Peyer's patch (tissue), 4 donors: Measurements from ENCODE around the gene FAM200B. TPM values are rescaled to one million over a fixed set of nuclear protein-coding genes. Genes with fewer than 3 reads are reported as not detected.
A peak's percentile ranks its signal among the peaks of the same experiment; 100 is the strongest.

Experiments used
- DNase-seq, 3 donors: peaks; one replicate each; pipeline ENCODE4 v3.0.0-alpha.2; 2017 to 2019
- H3K27ac ChIP-seq, 4 donors: fragments of 200-600 bp; sonication (generic); one replicate each; pipeline ENCODE4 v1.5.1; 2016 to 2019
- H3K27me3 ChIP-seq, 2 donors: fragments of 200-600 bp; sonication (generic); one replicate each; pipeline ENCODE4 v1.5.1; 2019
- H3K36me3 ChIP-seq, 3 donors: fragments of 200-600 bp; sonication (generic); one replicate each; pipeline ENCODE4 v1.5.1; 2016 to 2019
- H3K4me1 ChIP-seq, 4 donors: fragments of 200-600 bp; sonication (generic); one replicate each; pipeline ENCODE4 v1.5.1; 2016 to 2019
- H3K4me3 ChIP-seq, 4 donors: fragments of 200-600 bp; sonication (generic); 1 replicate in 3 of 4; 2 replicates in 1 of 4; pipeline ENCODE4 v1.5.1; 2016 to 2019; ENCODE audit warnings: mild to moderate bottlenecking in 1 of 4
- H3K9me3 ChIP-seq, 4 donors: fragments of 200-600 bp; sonication (generic); one replicate each; pipeline ENCODE4 v1.5.1; 2016 to 2019; ENCODE audit warnings: mild to moderate bottlenecking in 1 of 4
- CTCF ChIP-seq, 6 experiments: fragments of 450-650 bp in 4 of 6; fragments of 200-600 bp in 2 of 6; sonication (generic) in 1 of 6; IDR thresholded peaks; one replicate each; pipeline ENCODE4 v1.5.1; 2017 to 2019; ENCODE audit warnings: antibody characterized with exemption in 6 of 6, mild to moderate bottlenecking in 3 of 6, moderate library complexity in 1 of 6
- POLR2A ChIP-seq, 2 donors: fragments of 450-650 bp; IDR thresholded peaks; one replicate each; pipeline ENCODE4 v1.5.1; 2017; ENCODE audit warnings: antibody characterized with exemption in 2 of 2, mild to moderate bottlenecking in 2 of 2, moderate library complexity in 2 of 2
- total RNA-seq, 4 donors: library from RNA; depleted of rRNA; stranded (reverse); fragments of >200 nt; gene quantifications; one replicate each; pipeline ENCODE4 v1.1.0, GENCODE V29; 2016

Gene FAM200B
- total RNA-seq, 4 donors from 2014 or later: 15.1 to 59.4 (median 33.9) TPM

DNA sequence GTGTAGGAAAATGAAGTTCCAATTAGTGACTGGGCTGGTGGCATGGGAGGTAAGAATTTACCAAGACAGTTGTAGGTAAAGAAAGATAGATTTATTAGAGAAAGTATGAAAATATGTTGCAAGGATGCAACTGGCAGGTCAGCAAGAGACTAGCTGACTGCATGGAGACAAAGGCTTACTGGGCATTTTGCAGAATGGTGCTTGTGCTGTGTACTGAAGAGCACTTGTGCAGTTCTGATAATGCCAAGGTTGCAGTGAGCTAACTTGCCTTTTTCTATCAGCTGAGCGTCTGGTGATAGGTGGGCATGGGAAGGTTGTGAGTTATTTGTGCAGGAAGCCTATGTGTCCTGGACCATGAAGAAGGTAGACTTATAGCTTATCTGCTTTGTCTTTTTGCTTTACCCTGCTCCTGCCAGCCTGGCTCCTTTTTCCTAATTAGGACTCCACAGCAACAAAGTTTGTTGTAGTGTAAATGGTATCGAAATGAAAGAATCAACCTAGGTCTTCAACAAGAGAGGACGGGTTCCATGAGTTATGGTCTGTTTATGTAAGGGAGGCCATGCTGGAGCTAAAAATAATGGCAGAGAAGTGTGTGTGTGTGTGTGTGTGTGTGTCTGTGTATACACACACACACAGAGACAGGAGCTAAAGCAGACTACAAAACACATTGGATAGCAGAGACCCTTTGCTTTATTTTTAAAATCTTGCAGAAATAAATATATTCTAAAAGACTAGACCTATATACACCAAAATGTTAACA, 36.2 kb downstream of the FAM200B start:
- Histone ChIP-seq H3K36me3 (no peaks in the 10 kb centered on the region), H3K9me3 (no peaks in the 10 kb centered on the region), H3K27me3 (no peaks in the 10 kb centered on the region), H3K4me3 (no peak overlapping the region), H3K4me1 (peaks cover 0 to 9% (median 0%) of the 10 kb centered on the region in 4 donors), H3K27ac (no peak overlapping the region)
- TF ChIP-seq POLR2A (IDR thresholded peaks at IDR 0.05): no peak
- no peak for TF ChIP-seq CTCF (IDR thresholded peaks at IDR 0.05)
- DNase-seq: no peak

- H3K4me1 ChIP-seq: peaks cover 0 to 9% (median 0%) of the 10 kb centered on the region in 4 donors
- no peaks in the 10 kb centered on the region for H3K9me3 ChIP-seq
- TF ChIP-seq POLR2A (IDR thresholded peaks at IDR 0.05) (no peak), CTCF (IDR thresholded peaks at IDR 0.05) (no peak)
- H3K27me3 ChIP-seq: no peaks in the 10 kb centered on the region
- no peaks in the 10 kb centered on the region for H3K36me3 ChIP-seq
- H3K27ac ChIP-seq: no peak overlapping the region
- DNase-seq: no peak
- H3K4me3 ChIP-seq: no peak overlapping the region
Measured at GRCh38 chr4:15718465-15718864, 36.8 kb downstream of the FAM200B start.

DNA sequence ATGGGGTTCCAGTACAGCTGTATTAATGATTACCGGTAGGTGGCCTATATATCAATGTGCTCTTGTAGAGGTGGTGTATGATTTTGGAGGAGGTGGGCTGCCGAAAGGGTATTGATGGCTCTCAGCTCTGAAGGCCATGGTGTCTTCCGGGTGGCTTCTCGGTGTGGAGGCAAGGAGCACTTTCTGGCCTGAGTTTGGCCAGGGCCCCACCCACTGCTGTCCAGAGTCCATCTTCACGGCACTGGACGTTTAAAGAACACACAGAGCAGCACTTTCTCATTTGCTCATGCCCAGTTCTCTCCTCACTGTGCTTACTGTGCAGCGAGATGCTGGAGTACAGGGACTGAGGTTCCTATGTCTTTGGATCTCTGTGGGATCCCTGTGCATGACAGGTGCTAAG, 37.3 kb downstream of the FAM200B start:
- TF ChIP-seq CTCF (IDR thresholded peaks at IDR 0.05) (no peak), POLR2A (IDR thresholded peaks at IDR 0.05) (no peak)
- H3K27ac ChIP-seq: no peak overlapping the region
- no peaks in the 10 kb centered on the region for H3K27me3 ChIP-seq
- no peaks in the 10 kb centered on the region for H3K36me3 ChIP-seq
- H3K9me3 ChIP-seq: no peaks in the 10 kb centered on the region
- H3K4me1 ChIP-seq: peaks cover 0 to 9% (median 0%) of the 10 kb centered on the region in 4 donors
- peak in 2 of 3 donors; percentile 52 to 54 for DNase-seq
- H3K4me3 ChIP-seq: no peak overlapping the region

DNA sequence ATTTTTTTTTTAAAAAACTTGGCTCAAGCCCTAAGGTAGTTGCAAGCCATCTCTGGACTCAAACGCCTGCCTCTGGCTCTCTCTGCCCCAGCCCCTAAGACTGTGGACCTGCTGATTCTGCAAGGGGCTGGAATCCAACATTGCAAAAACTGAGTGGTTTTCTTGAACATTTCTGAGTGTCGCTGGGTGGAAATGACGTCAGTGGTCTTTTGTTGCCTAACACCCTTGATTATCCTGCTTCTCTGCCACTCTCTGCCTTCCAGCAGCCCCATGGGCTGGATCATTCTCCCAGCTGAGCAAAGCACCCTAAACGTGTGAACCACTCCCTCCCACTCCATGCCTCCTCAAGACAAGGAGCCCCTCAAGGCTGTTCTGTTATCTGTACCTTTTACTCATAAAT, 37.9 kb downstream of the FAM200B start:
- peaks cover 0 to 9% (median 0%) of the 10 kb centered on the region in 4 donors for H3K4me1 ChIP-seq
- H3K9me3 ChIP-seq: no peaks in the 10 kb centered on the region
- H3K27ac ChIP-seq: no peak overlapping the region
- H3K36me3 ChIP-seq: no peaks in the 10 kb centered on the region
- DNase-seq: no peak
- no peaks in the 10 kb centered on the region for H3K27me3 ChIP-seq
- TF ChIP-seq CTCF (IDR thresholded peaks at IDR 0.05) (no peak), POLR2A (IDR thresholded peaks at IDR 0.05) (no peak)
- H3K4me3 ChIP-seq: no peak overlapping the region

- Histone ChIP-seq H3K9me3 (no peaks in the 10 kb centered on the region), H3K27me3 (no peaks in the 10 kb centered on the region), H3K4me1 (peaks cover 0 to 9% (median 0%) of the 10 kb centered on the region in 4 donors), H3K4me3 (no peak overlapping the region), H3K27ac (no peak overlapping the region), H3K36me3 (no peaks in the 10 kb centered on the region)
- DNase-seq: no peak
- TF ChIP-seq CTCF (IDR thresholded peaks at IDR 0.05) (no peak), POLR2A (IDR thresholded peaks at IDR 0.05) (no peak)
Measured at GRCh38 chr4:15720851-15721250, 39.2 kb downstream of the FAM200B start.
